GM18873 (cell line): ENCODE results near the gene DNAL4.

Experiments
- ATAC-seq: cut with Tn5 transposase; IDR thresholded peaks from one replicate; pipeline ENCODE4 v1.9.1; 2021; ENCODE audit warnings: mild to moderate bottlenecking, moderate library complexity, moderate number of reproducible peaks; ENCODE audit not compliant: unreplicated experiment, low FRiP score

Gene DNAL4

GRCh38 chr22:38744981-38745380 is 49.0 kb downstream of the DNAL4 start:
- no peak for ATAC-seq

GRCh38 chr22:38742176-38742942 is 51.6 kb downstream of the DNAL4 start:
- ATAC-seq: no peak

- no peak for ATAC-seq
These were observed 52.4 kb downstream of the DNAL4 start for GRCh38 chr22:38741576-38741975.

GRCh38 chr22:38741166-38741565 is 52.8 kb downstream of the DNAL4 start:
- ATAC-seq: no peak

GRCh38 chr22:38740754-38741153 is 53.2 kb downstream of the DNAL4 start:
- ATAC-seq: no peak

GRCh38 chr22:38740116-38740723 is 53.7 kb downstream of the DNAL4 start:
- no peak for ATAC-seq

- ATAC-seq: no peak
These were observed 54.5 kb downstream of the DNAL4 start for GRCh38 chr22:38739300-38740055.

- no peak for ATAC-seq
These were observed 55.4 kb downstream of the DNAL4 start for GRCh38 chr22:38738475-38739070.

GRCh38 chr22:38737302-38738060 is 56.5 kb downstream of the DNAL4 start:
- no peak for ATAC-seq

- no peak for ATAC-seq
These were observed 57.7 kb downstream of the DNAL4 start for GRCh38 chr22:38736257-38736570.

- ATAC-seq: no peak
These were observed 58.3 kb downstream of the DNAL4 start for GRCh38 chr22:38735465-38736256.

- no peak for ATAC-seq
These were observed 58.8 kb downstream of the DNAL4 start for GRCh38 chr22:38735126-38735464.

- no peak for ATAC-seq
These were observed 59.4 kb downstream of the DNAL4 start for GRCh38 chr22:38734421-38735100.

GRCh38 chr22:38733724-38734381 is 60.1 kb downstream of the DNAL4 start:
- ATAC-seq: no peak

GRCh38 chr22:38733329-38733723 is 60.6 kb downstream of the DNAL4 start:
- no peak for ATAC-seq

GRCh38 chr22:38732251-38732815 is 61.6 kb downstream of the DNAL4 start:
- ATAC-seq: no peak

GRCh38 chr22:38731703-38732161 is 62.2 kb downstream of the DNAL4 start:
- ATAC-seq: no peak

- no peak for ATAC-seq
These were observed 63.5 kb downstream of the DNAL4 start for GRCh38 chr22:38730411-38730871.
